Measurements from ENCODE around the gene TMEM233.

- TF ChIP-seq SMAD1 (IDR thresholded peaks at IDR 0.05; ENCODE audit: low read depth, partially characterized antibody), result no peak
- no peak for TF ChIP-seq EZH2 (IDR thresholded peaks at IDR 0.05; ENCODE audit: borderline replicate concordance, control insufficient read depth, low read depth, low read length)
- no peak for TF ChIP-seq IKZF1 (conservative IDR thresholded peaks at IDR 0.05)
Observed at GRCh38 chr12:119613319-119613936, 19.9 kb downstream of the TMEM233 start.

Data from GM12878 (cell line).